AG10803 (cell line): ENCODE measurements around the gene HHLA2.

ENCODE experiments used
- DNase-seq: peaks from one replicate; pipeline ENCODE4 v3.0.0; 2010; ENCODE audit warnings: low read depth
- H3K4me3 ChIP-seq: 2 replicates; pipeline ENCODE4 v1.5.1; 2011; ENCODE audit warnings: mild to moderate bottlenecking, low read length, control low read depth
- CTCF ChIP-seq: conservative IDR thresholded peaks from 2 replicates; pipeline ENCODE4 v1.5.1; 2011; ENCODE audit warnings: mild to moderate bottlenecking, low read length, control low read depth, inconsistent platforms

Gene HHLA2

DNA sequence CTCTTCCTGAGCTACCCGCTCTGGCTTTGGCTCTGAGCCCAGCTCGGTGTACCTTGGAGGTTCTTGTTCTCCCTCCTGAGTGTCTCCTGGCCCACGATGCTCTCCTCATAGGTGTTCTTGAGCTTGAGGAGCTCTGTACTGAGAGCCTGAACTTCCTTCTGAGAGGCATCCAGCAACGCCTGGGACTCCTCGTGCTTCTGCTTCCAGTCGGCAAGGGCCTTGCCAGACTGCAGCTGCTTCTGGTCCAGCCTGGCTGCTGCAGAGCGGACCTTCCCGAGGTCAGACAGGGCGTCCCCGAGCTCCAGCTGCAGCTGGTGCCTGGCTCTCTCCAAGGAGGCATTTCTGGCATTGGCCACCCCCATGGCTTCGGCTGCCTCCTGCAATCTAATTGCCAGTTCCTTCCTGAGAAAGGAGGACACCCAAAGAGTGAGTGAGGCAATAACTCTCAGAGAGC lies 114.2 kb downstream of the HHLA2 start:
- no peak for TF ChIP-seq CTCF
- peak; percentile 21 for DNase-seq
- no peak overlapping the region for H3K4me3 ChIP-seq

DNA sequence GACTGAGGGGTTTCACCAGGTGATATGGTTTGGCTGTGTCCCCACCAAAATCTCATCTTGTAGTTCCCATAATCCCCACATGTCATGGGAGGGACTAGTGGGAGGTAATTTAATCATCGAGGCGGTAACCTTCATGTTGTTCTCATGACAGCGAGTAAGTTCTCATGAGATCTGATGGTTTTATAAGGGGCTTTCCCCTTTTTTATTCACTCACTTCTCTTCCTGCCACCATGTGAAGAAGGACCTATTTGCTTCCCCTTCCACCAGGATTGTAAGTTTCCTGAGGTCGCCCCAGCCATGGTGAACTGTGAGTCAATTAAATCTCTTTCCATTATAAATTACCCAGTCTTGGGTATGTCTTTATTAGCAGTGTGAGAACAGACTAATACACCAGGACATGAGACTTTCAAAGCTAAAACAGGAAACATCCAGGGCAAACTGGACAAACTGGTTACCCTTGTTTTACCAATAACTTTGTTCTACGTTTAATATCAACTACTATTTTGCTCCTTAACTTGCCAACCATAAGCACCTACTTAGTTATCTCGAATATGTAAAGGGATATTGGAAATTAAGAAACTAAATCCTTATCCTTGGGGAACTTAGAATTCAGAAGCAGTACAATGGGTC lies 115.9 kb downstream of the HHLA2 start:
- no peak overlapping the region for H3K4me3 ChIP-seq
- no peak for TF ChIP-seq CTCF
- no peak for DNase-seq

DNA sequence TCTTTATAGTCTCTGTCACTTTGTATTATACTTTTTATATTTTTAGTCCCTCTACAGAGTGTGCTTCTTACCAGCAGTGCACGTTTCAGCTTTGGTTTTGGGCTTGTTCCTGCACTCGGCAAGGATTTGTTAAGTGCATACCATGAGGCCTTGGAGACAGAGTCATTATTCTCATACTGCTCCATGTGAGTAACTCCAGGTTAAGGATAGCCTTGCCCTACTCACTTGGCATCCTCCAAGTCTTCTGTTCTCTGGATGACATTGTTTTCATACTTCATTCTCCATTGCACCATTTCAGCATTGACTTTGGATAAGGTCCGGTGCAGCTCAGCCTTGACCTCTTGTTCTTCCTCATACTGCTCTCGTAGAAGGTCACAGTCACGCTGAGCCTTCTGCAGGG lies 117.7 kb downstream of the HHLA2 start:
- peak; percentile 71 for DNase-seq
- H3K4me3 ChIP-seq: no peak overlapping the region
- no peak for TF ChIP-seq CTCF

GRCh38 chr3:108415661-108416060 lies 119.3 kb downstream of the HHLA2 start:
- no peak for TF ChIP-seq CTCF
- DNase-seq: no peak

DNA sequence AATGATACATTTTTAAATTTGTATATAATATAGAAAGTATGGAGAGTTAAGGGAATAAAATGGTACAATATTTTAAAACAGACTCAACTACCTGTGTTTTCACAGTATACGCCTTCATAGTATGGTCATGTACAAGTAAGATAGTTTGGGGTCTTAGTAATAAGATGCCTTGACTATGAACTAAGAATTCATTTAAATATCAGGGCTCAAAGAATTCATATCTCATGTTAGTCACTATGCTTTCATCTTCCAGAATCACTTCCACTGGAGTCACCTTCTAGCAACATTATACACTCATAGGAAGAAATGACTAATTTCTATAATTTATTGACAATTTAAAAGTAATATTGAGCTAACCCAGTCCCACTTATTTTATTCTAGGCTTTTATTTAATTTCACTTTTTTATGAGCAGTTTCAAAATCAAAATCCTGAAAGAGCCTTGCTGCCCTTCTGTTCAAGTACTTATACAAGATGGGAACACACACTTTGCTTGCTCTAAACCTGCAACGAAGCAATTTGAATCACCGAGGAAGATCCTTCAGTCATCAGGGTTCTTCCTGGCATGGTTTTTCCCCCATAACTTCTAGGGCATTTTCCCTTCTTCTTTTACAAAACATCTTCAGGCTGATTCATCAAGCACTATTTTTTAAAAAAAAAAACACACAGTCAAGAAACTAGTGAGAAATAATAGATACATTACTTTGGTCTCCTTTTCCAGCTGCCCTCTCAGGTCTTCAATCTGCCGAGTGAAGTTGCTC lies 119.9 kb downstream of the HHLA2 start:
- no peak for DNase-seq
- no peak overlapping the region for H3K4me3 ChIP-seq
- no peak for TF ChIP-seq CTCF

More at GRCh38 chr3:108415661-108416060, 119.3 kb downstream of the HHLA2 start:
- no peak overlapping the region for H3K4me3 ChIP-seq

DNA sequence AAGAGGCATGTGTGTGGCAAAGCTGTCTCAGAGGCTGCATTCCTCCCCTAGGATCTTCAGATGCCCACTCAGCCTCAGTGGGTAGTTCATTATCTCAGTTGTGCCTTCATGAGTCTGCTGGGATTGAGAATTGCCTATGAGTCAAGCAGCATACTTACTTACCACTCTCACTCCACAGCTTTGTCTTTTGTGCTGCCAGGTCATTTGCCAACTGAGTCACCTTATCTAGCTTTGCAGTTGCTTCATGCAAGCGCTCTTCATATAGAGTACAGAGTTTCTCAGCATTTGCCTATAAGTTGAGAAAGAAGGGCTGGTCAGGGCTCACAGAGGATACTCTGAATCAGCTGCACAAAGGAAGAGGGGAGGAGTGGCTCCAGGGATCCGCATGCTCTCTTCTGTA lies 124.6 kb downstream of the HHLA2 start:
- TF ChIP-seq CTCF: no peak
- no peak overlapping the region for H3K4me3 ChIP-seq
- peak; percentile 72 for DNase-seq
